KOPT-K1 (cell line): ENCODE data around the gene OXGR1.

Experiments
- H3K27ac ChIP-seq: fragments of 200-600 bp; sonication (generic); 2 replicates; pipeline ENCODE4 v1.5.1; 2016; ENCODE audit warnings: antibody characterized with exemption, mild to moderate bottlenecking, low read depth, low read length; ENCODE audit not compliant: poor library complexity, severe bottlenecking
- H3K36me3 ChIP-seq: fragments of 200-600 bp; sonication (generic); 2 replicates; pipeline ENCODE4 v1.5.1; 2017; ENCODE audit warnings: antibody characterized with exemption, mild to moderate bottlenecking, low read length, moderate library complexity; ENCODE audit not compliant: insufficient read depth
- H3K9me3 ChIP-seq: fragments of 200-600 bp; sonication (generic); 2 replicates; pipeline ENCODE4 v1.5.1; 2017; ENCODE audit warnings: antibody characterized with exemption, low read length, mild to moderate bottlenecking; ENCODE audit not compliant: insufficient read depth, poor library complexity, severe bottlenecking

The OXGR1 gene

DNA sequence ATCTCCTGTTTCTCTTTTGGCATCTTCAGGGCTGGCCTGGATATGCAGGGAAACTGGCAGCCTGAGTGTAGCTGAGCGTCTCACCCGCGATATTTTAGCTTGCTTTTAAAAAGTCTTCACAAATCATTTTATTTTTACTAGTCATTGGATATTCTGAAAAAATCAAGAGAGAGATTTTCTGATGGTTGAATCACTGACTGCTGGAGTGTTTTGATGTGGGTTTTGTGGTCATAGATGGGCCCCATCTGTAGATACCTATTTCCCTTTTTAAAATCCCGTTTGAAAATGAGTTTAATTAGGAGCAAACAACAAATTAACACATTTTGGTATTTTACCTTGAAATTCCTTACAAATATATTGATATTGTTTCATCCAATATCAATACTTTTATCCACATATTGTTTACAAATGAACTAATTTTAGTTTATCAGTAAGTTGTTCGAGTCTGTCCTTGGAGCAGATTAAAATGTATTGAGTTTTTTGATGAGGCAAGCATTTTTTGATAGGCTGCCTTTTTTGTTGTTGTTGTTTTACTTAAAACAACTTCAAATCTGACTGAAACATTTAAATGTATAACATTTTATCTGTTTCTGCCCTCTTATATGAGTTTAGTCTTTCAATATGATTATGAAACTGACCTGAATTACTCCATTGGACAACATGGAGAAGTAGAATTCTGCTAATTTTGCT, 21.5 kb upstream of the OXGR1 start:
- Histone ChIP-seq H3K27ac (no peak overlapping the region), H3K36me3 (no peaks in the 10 kb centered on the region), H3K9me3 (no peaks in the 10 kb centered on the region)

DNA sequence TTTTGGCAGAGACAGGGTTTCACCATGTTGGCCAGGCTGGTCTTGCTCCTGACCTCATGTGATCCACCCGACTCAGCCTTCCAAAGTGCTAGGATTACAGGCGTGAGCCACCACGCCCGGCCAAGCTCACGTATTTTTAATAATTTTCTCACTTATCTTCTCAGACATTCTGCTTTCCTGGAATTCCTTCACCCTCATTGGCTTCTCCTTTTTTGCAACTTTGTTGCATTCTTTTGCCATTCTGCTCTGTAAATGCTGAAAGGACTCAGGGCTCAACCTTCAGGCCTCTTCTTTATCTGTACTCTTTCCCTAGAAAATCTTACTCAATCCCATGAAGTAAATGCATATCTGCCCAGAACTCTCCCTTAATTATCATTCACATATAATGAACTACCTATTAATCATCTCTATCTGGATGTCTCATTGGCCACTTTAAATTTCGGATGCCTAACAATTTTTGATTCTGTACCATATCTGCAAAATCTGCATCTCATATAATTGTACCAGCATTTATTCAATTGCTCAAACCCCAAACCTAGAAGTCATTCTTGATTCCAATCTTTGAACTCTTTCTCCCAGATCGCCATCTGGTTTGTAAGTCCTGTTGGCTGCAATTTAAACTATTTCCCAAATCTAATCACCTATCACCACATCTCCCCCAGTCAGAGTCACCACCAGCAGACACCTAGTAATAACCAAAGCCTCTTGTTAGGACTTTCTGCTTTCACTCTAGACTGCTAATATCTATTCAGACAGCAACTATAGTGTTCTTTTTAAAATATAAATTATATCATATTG, 18.2 kb upstream of the OXGR1 start:
- Histone ChIP-seq H3K27ac (no peak overlapping the region), H3K9me3 (no peaks in the 10 kb centered on the region), H3K36me3 (no peaks in the 10 kb centered on the region)

DNA sequence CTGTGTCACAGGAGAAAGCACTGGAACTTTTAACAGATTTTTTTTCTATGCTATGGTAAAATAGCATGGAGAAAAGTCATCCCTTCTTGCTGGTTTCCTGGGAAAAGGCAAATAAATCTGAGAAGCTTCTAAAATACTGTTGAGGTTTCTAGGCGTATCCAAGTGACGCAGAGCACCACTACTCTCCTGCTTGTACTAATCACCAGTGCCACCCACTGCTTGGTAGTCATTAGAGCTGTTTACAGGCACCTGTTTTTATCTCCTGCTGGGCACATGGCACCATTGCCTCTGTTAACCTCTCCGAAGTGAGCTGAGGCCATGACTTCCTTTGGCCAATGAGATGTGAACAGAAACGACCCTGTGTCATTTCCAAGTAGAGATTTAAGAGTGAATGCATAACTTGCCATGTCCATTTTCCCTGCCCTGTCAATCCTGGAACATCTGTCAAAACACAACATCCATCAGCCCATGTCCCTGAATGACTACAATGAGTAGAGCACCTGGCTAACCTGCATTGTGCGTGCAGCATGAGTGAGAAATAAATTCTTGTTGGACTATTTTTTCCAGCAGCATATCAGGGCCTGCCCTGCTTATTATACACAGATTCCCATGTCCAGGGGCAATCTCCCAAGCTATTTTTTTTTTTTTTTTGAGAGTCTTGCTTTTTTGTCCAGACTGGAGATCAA, 17.3 kb upstream of the OXGR1 start:
- no peak overlapping the region for H3K27ac ChIP-seq
- no peaks in the 10 kb centered on the region for H3K36me3 ChIP-seq
- H3K9me3 ChIP-seq, result no peaks in the 10 kb centered on the region

DNA sequence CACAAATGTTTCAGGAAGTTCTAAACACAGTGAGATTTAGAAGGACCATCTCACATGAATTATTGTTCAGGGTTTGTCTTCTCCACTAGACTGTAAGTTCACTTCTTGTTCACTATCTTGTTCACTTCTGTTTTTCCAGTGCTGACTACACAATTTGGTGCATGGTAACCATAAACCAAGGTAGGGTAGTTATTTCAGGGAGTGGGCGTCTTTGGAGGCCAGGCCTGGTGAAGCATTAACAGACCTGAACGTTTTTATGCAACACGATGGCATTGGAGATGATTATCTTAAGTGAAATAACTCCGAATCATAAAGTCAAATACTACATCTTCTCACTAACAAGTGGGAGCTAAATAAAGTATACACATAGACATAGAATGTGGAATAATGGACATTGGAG, 14.4 kb upstream of the OXGR1 start:
- Histone ChIP-seq H3K36me3 (no peaks in the 10 kb centered on the region), H3K27ac (no peak overlapping the region), H3K9me3 (no peaks in the 10 kb centered on the region)

DNA sequence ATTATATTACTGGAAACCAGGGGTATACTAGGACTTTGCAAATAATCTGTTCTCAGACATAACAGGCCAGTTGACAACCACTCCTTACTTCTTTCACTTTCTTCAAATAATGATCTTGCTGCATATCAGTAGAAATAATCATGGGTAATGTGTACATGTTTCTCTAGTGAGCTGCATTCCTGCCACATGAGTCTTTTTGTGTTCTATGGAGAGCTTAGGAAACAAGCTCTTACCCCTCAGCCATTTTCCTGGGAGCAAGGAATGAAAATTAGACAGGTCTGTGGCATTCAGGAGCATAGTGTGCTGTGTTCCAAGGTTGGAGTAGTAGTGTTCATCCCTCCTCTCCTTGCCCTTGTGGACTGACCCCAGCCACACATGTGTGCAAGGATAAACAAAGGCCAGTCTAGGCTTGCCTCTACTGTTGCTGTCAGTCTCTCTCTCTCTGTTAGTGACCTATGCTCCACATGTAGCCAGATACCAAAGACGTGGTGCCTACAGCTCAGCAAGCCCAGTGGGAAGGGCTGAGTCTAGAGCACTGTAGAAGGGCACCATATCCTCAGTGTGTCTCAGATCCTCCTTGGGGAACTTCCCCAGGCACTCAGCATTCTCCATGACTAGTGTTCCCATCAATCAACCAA, 11.5 kb upstream of the OXGR1 start:
- H3K36me3 ChIP-seq, result no peaks in the 10 kb centered on the region
- H3K9me3 ChIP-seq, result no peaks in the 10 kb centered on the region
- no peak overlapping the region for H3K27ac ChIP-seq

DNA sequence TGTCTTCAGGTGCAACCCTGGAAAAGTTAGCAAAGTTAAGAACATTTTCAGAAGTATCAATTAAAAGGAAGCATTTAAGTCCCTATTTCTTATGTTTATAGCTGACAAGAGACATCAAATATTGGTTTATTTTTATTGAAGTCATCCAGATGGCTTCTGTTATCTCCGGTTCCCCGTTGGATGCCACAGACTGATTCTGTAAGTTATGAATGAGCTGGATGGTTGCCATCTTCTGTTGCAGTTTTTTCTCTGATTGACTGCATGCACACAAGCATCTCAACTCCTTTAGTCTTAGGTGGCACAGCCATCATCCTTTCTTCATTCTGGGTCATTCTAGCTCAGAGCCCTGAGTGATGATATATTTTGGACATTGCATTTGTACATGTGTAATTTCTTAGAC, 10.6 kb upstream of the OXGR1 start:
- no peaks in the 10 kb centered on the region for H3K36me3 ChIP-seq
- H3K9me3 ChIP-seq, result no peaks in the 10 kb centered on the region
- no peak overlapping the region for H3K27ac ChIP-seq

DNA sequence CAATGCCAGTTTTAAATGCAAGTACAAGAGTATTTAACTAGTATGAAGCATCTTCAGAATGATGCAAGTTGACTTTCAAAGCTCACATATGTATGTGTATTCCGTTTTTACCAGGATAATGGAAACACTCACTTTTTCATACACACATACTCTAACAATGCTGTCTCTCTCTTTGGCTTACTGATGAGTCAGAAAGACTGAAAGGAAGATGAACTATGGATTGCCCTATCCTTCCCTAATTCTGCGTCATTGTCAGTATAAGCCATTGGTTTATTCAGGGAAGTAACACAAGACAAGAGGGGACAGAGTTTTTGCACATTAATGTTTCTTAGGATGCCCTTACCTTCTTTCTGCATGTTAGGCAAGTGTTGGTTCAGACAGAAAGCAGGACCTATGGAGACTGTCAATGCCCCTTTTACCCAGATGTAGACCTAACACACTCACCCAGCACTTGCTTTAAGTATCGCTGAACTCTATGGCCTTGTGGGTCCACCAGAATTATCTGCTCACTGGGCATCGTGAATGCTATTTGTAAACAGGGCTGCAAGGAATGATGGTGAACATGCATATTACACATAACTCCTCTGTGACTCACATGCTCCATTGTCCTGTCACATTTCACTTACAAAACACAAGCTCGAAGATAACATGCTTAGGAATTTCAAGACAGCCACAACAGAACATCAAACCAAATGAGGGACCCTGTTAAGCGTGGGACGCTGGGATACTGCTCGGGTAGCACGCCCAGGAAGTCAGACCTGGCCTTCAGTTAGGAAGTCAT, 10.0 kb upstream of the OXGR1 start:
- Histone ChIP-seq H3K27ac (no peak overlapping the region), H3K36me3 (no peaks in the 10 kb centered on the region), H3K9me3 (no peaks in the 10 kb centered on the region)

DNA sequence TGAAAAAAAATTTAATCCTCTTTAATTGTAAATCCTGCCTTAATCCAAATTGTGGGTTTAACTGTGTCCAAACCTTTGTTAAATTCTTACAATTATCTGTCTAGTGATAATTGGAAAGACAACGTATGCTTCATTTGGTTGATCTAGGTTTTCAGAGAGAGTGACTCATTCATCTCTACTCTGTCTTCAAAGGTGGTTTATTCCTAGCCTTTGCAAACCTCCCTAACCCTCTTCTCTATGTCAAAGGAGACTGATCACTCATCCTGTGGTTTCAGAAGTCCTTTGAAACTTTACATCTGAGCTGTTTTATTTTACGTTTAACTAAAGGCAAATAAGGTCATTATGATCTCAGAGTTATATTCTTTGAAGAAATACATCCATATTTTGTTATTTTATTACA, 8.8 kb upstream of the OXGR1 start:
- Histone ChIP-seq H3K36me3 (no peaks in the 10 kb centered on the region), H3K27ac (no peak overlapping the region), H3K9me3 (no peaks in the 10 kb centered on the region)

DNA sequence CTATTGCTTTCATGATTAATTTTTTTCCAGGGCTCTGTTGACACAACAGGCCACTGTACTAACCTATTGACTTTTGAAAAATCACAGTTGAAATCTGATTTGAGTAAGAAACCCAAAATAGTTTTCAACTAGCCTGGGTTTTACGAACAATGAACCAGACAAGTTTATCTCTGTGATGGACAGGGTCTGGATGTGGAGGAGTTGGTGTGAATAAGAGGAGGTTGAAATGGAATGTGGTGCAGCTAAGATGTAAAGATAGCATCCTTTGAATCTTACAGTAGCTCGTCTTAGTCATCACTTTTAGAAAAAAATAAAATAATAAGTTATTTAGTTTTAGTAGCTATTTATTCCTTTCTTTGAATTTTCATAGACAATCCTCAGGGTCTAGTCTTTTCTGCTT, 8.3 kb upstream of the OXGR1 start:
- no peaks in the 10 kb centered on the region for H3K36me3 ChIP-seq
- H3K27ac ChIP-seq, result no peak overlapping the region
- no peaks in the 10 kb centered on the region for H3K9me3 ChIP-seq

DNA sequence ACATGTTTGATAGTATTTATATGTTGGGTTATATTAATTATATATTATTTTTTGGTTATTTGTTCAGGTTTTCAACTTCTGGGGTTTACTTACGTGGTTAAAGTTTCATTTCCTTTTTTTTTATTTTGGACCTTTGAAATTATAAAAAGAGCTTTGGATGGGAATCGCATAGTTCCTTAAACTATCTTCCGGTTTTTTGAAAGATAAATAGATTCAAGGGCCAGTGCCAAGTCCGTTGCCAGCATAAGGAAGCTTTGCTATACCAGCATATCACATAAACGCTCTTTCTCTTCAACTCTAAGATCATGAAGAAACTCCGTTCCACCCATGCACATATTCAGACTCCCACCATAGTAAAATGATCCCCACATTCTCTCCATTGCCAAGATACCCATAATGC, 7.4 kb upstream of the OXGR1 start:
- no peaks in the 10 kb centered on the region for H3K36me3 ChIP-seq
- H3K27ac ChIP-seq, result no peak overlapping the region

DNA sequence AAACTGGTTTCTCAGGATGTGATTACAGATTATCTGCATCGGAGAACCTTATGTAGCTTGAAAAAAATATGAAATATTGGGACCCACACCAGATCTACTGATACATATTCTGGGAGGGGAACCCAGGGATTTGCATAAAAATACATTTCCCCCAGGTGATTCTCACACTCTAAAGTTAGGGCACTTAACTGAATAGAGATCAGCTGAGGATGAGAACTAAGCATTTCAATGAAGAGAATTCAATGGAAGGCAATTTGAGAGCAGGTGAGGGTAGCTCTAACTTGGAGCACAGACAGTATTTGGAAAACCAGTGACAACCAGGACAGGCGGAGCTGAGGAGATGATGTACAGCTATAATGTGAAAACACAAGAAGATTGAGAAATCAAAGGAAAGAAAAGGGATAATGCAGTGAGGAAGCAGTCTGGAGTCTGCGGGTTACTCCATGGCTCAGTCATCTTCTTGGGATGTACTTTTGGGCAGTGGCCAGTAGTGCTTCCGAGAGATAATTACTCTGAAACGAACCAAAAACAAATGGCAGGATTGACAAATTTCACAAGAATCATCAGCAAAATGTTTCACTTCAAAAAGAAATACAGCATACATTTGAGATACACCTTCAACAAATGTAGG, 6.1 kb upstream of the OXGR1 start:
- Histone ChIP-seq H3K27ac (no peak overlapping the region), H3K36me3 (no peaks in the 10 kb centered on the region), H3K9me3 (no peaks in the 10 kb centered on the region)

More for the DNA sequence above, 7.4 kb upstream of the OXGR1 start:
- no peaks in the 10 kb centered on the region for H3K9me3 ChIP-seq

DNA sequence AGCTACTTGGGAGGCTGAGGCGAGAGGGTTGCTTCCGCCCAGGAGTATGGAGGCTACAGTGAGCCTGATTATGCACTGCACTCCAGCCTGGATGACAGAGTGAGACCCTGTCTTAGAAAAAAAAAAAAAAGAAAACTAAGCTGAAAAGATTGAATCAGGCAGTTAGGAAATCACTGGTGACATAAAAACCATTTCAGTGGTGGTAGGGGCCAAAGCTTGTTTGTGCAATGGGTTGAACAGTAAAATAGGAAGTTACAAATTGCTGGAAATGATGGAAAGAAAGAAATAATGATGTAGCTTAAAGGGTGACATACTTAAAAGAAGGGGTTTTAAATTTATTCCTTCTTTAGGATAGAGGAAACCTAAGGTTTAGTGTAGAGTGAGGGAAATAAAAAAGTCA, 4.8 kb upstream of the OXGR1 start:
- Histone ChIP-seq H3K36me3 (no peaks in the 10 kb centered on the region), H3K27ac (no peak overlapping the region), H3K9me3 (no peaks in the 10 kb centered on the region)

DNA sequence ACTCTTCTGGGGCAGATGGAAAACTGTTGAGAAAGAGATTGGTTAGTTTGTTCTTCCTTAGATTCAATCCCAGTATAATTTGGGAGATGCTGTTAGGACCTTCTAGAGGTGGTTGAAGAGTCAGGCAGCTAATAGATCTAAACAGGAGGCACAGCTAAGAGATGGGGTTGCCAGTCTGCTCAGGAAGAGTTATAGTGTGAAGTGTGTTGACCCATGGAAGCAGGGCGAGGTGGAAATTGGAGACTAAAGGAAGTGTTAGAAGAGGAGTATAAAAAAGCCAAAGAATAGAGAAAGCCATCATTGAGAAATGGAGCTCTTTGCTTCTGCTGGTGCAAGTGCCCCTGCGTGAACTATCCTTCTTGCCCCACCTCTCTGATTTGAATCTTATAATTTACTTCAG, 3.8 kb upstream of the OXGR1 start:
- H3K36me3 ChIP-seq, result no peaks in the 10 kb centered on the region
- H3K9me3 ChIP-seq, result no peaks in the 10 kb centered on the region
- no peak overlapping the region for H3K27ac ChIP-seq

DNA sequence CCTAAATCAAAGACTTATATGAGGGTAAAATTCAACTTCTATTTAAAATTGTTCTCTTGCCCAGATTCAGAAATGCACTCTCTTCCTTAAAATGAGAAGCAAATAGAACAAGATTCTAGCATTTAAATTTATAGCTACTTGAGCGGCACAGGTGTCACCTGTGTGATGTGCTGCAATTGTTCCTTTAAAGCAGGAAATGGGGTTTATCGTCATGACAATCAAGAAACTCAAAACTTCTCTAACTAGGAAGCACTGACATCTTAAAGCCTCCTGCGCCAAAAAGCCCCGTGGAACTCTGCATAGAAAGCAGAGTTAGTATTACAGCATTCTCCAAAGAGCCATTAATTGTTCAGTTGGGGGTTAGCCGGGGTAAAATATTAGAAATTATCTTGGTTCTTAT, 2.6 kb upstream of the OXGR1 start:
- no peak overlapping the region for H3K27ac ChIP-seq
- H3K9me3 ChIP-seq, result no peaks in the 10 kb centered on the region
- no peaks in the 10 kb centered on the region for H3K36me3 ChIP-seq
